ENCODE results near the gene PCIF1. TPM values are rescaled to one million over a fixed set of nuclear protein-coding genes. Genes with fewer than 3 reads are reported as not detected.

The PCIF1 gene
- total and polyA plus RNA-seq, 2 donors (not counting 3 experiments of a cell fraction or from before 2014, with no cell fraction given), result 26.4 to 27.2 TPM

DNA sequence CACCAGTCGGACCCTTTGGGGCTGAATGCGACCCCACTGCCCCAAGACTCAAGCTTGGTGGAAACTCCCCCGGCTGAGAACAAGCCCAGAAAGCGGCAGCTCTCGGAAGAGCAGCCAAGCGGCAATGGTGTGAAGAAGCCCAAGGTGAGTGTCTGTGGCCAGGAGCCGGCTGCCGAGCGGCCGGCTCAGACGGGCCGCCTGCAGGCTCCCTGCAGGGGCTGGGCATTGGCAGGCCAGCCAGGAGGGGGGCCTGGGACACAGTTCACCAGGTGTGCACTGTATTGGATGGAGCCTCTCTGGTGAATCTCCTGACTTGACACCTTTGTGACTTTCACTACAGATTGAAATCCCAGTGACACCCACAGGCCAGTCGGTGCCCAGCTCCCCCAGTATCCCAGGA is 6.0 kb downstream of the PCIF1 start:
- intact Hi-C loops (cut with micrococcal nuclease) (no loop called here), dilution Hi-C loops (cut with MboI; ENCODE audit: extremely low pct_ligation_motif_present, low sequenced_read_pairs) (no loop called here)
- FAIRE-seq (no peak), DNase-seq (ENCODE audit: low read depth, low spot score) (no peak)
- no peaks in the 10 kb centered on the region for H3K27me3 ChIP-seq (ENCODE audit: control insufficient read depth in 2 of 2, insufficient read depth in 2 of 2, low read length in 2 of 2)
- no TSS peak for BruUV-seq (replicated peaks)
- H2AFZ ChIP-seq (ENCODE audit: low read depth, low read length), result no peak overlapping the region
- no peaks in the 10 kb centered on the region for H4K20me1 ChIP-seq (replicated peaks; ENCODE audit: control insufficient read depth, extremely low read depth, insufficient read depth, low read length)
- no peak overlapping the region for H3K27ac ChIP-seq (ENCODE audit: insufficient read depth, low read depth, low read length)
- no peaks in the 10 kb centered on the region for H3K9me1 ChIP-seq (replicated peaks; ENCODE audit: control insufficient read depth, extremely low read depth, insufficient read depth, low read length)
- CTCF ChIA-PET, result interaction anchor here (0.8 to 0.9 kb wide), 2 partner anchors 21 to 30 kb away, joined by 3 read pairs; no protein-coding TSS in a partner anchor
- no peaks in the 10 kb centered on the region for H3K9me3 ChIP-seq (replicated peaks; ENCODE audit: control insufficient read depth, insufficient read depth, low read length)
- no peak overlapping the region for H3K4me2 ChIP-seq (ENCODE audit: insufficient read depth, low read length)
- H3K36me3 ChIP-seq (ENCODE audit: control insufficient read depth in 2 of 2, extremely low read depth in 1 of 2, insufficient read depth in 2 of 2, low read length in 2 of 2), result peaks cover 19 to 58% of the 10 kb centered on the region in 2 experiments
- POLR2A ChIA-PET, result no interaction called here
- H3K9ac ChIP-seq (replicated peaks; ENCODE audit: extremely low read depth, insufficient read depth, low read length), result no peak overlapping the region
- TF ChIP-seq, protein P1, sequence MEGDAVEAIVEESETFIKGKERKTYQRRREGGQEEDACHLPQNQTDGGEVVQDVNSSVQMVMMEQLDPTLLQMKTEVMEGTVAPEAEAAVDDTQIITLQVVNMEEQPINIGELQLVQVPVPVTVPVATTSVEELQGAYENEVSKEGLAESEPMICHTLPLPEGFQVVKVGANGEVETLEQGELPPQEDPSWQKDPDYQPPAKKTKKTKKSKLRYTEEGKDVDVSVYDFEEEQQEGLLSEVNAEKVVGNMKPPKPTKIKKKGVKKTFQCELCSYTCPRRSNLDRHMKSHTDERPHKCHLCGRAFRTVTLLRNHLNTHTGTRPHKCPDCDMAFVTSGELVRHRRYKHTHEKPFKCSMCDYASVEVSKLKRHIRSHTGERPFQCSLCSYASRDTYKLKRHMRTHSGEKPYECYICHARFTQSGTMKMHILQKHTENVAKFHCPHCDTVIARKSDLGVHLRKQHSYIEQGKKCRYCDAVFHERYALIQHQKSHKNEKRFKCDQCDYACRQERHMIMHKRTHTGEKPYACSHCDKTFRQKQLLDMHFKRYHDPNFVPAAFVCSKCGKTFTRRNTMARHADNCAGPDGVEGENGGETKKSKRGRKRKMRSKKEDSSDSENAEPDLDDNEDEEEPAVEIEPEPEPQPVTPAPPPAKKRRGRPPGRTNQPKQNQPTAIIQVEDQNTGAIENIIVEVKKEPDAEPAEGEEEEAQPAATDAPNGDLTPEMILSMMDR (IDR thresholded peaks at IDR 0.05; ENCODE audit: extremely low read depth in 1 of 2, insufficient read depth in 1 of 2, low read depth in 1 of 2, low read length in 2 of 2), result no peak
- TF ChIP-seq POLR2AphosphoS5 (IDR thresholded peaks at IDR 0.05; ENCODE audit: insufficient read depth, low read depth, low read length), result no peak
- H3K4me3 ChIP-seq (replicated peaks in 1 of 3; ENCODE audit: insufficient read depth in 1 of 3, low read depth in 1 of 3, low read length in 3 of 3), result no peak overlapping the region
- H3K79me2 ChIP-seq (ENCODE audit: control insufficient read depth, insufficient read depth, low read length), result peaks cover 11% of the 10 kb centered on the region
- H3K4me1 ChIP-seq (ENCODE audit: control insufficient read depth, extremely low read depth, insufficient read depth, low read length), result peaks cover 5% of the 10 kb centered on the region

DNA sequence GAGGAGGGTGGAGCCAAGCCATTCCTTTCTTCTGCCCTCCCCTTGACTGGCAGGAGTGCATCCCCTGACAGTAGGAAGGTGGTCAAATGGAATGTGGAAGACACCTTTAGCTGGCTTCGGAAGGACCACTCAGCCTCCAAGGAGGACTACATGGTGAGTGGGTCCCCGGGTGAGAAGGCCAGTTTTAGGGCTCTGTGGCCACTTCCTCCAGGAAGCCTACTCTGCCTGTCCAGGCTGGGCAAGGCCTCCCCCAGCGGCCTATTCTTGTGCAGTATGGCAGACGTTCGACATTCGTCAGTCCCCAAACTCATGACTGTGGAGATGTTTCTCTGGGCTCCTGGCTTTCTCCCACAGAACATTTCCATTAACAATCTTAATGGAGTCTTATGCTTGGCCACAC is 9.1 kb downstream of the PCIF1 start:
- H3K4me3 ChIP-seq (replicated peaks in 1 of 3; ENCODE audit: insufficient read depth in 1 of 3, low read depth in 1 of 3, low read length in 3 of 3), result no peak overlapping the region
- intact Hi-C loops (cut with micrococcal nuclease), result no loop called here
- BruUV-seq (replicated peaks), result no TSS peak
- no peak overlapping the region for H3K4me2 ChIP-seq (ENCODE audit: insufficient read depth, low read length)
- no peak for DNase-seq (ENCODE audit: low read depth, low spot score)
- TF ChIP-seq POLR2A (IDR thresholded peaks at IDR 0.05; ENCODE audit: low read depth, low read length) (no peak), GATA2 (IDR thresholded peaks at IDR 0.05; ENCODE audit: insufficient read depth, insufficient read length, low read depth, low read length) (no peak)
- dilution Hi-C loops (cut with MboI; ENCODE audit: extremely low pct_ligation_motif_present, low sequenced_read_pairs), result no loop called here
- H3K9me1 ChIP-seq (replicated peaks; ENCODE audit: control insufficient read depth, extremely low read depth, insufficient read depth, low read length), result no peaks in the 10 kb centered on the region
- H3K79me2 ChIP-seq (ENCODE audit: control insufficient read depth, insufficient read depth, low read length), result no peaks in the 10 kb centered on the region
- FAIRE-seq, result no peak
- no peak overlapping the region for H3K9ac ChIP-seq (replicated peaks; ENCODE audit: extremely low read depth, insufficient read depth, low read length)
- peaks cover 16 to 78% of the 10 kb centered on the region in 2 experiments for H3K36me3 ChIP-seq (ENCODE audit: control insufficient read depth in 2 of 2, extremely low read depth in 1 of 2, insufficient read depth in 2 of 2, low read length in 2 of 2)
- no peak overlapping the region for H2AFZ ChIP-seq (ENCODE audit: low read depth, low read length)
- H3K27ac ChIP-seq (ENCODE audit: insufficient read depth, low read depth, low read length), result no peak overlapping the region
- H3K9me3 ChIP-seq (replicated peaks; ENCODE audit: control insufficient read depth, insufficient read depth, low read length), result no peaks in the 10 kb centered on the region
- CTCF ChIA-PET, result interaction anchor here (0.7 to 2.2 kb wide), 3 partner anchors 9 to 26 kb away, joined by 3 to 14 read pairs (median 4); no protein-coding TSS in a partner anchor
- H3K27me3 ChIP-seq (ENCODE audit: control insufficient read depth in 2 of 2, insufficient read depth in 2 of 2, low read length in 2 of 2), result no peaks in the 10 kb centered on the region
- H3K4me1 ChIP-seq (ENCODE audit: control insufficient read depth, extremely low read depth, insufficient read depth, low read length), result no peaks in the 10 kb centered on the region
- POLR2A ChIA-PET, result no interaction called here
- no peaks in the 10 kb centered on the region for H4K20me1 ChIP-seq (replicated peaks; ENCODE audit: control insufficient read depth, extremely low read depth, insufficient read depth, low read length)
